Stimulated activated CD4-positive, alpha-beta T cell treated with anti-CD3 and anti-CD28 coated beads, Interleukin-2, amount 100 ng/mL, for 4 hours (primary cell): ENCODE measurements around the gene ELOVL7.
"Not testable (repeated sequence)": the region's sequence is repeated elsewhere in the genome, so short reads cannot be mapped to it uniquely, and the experiment has no call there.

Source experiments
- DNase-seq: peaks from one replicate; pipeline ENCODE4 v3.0.0-alpha.2; 2020; ENCODE audit warnings: low read depth

The ELOVL7 gene

GRCh38 chr5:60830581-60831127 is 13.4 kb downstream of the ELOVL7 start:
- DNase-seq = no peak

GRCh38 chr5:60829490-60830266 is 14.4 kb downstream of the ELOVL7 start:
- no peak for DNase-seq

GRCh38 chr5:60827201-60827600 is 16.9 kb downstream of the ELOVL7 start:
- DNase-seq = no peak

GRCh38 chr5:60826653-60827052 is 17.4 kb downstream of the ELOVL7 start:
- no peak for DNase-seq

GRCh38 chr5:60823574-60823973 is 20.5 kb downstream of the ELOVL7 start:
- no peak for DNase-seq

GRCh38 chr5:60822285-60822556 is 21.8 kb downstream of the ELOVL7 start:
- no peak for DNase-seq

GRCh38 chr5:60821488-60822284 is 22.4 kb downstream of the ELOVL7 start:
- DNase-seq = no peak

- no peak for DNase-seq
Observed at GRCh38 chr5:60820593-60821487, 23.2 kb downstream of the ELOVL7 start.

GRCh38 chr5:60816138-60816537 is 27.9 kb downstream of the ELOVL7 start:
- DNase-seq = not testable (repeated sequence)

- no peak for DNase-seq
Observed at GRCh38 chr5:60814498-60814897, 29.6 kb downstream of the ELOVL7 start.

- DNase-seq = no peak
Observed at GRCh38 chr5:60812426-60812825, 31.6 kb downstream of the ELOVL7 start.

GRCh38 chr5:60811105-60811504 is 33.0 kb downstream of the ELOVL7 start:
- no peak for DNase-seq

GRCh38 chr5:60810438-60811085 is 33.5 kb downstream of the ELOVL7 start:
- DNase-seq = no peak

- DNase-seq = no peak
Observed at GRCh38 chr5:60809891-60810425, 34.1 kb downstream of the ELOVL7 start.

- no peak for DNase-seq
Observed at GRCh38 chr5:60806591-60807243, 37.4 kb downstream of the ELOVL7 start.

- no peak for DNase-seq
Observed at GRCh38 chr5:60805463-60805862, 38.6 kb downstream of the ELOVL7 start.

GRCh38 chr5:60803712-60804111 is 40.4 kb downstream of the ELOVL7 start:
- no peak for DNase-seq

- no peak for DNase-seq
Observed at GRCh38 chr5:60802986-60803385, 41.1 kb downstream of the ELOVL7 start.

GRCh38 chr5:60802226-60802625 is 41.8 kb downstream of the ELOVL7 start:
- DNase-seq = no peak

GRCh38 chr5:60797482-60798153 is 46.5 kb downstream of the ELOVL7 start:
- no peak for DNase-seq
